ENCODE results near the gene EVC2.
"Not testable (repeated sequence)": the region's sequence is repeated elsewhere in the genome, so short reads cannot be mapped to it uniquely, and the experiment has no call there.

The EVC2 gene

DNA sequence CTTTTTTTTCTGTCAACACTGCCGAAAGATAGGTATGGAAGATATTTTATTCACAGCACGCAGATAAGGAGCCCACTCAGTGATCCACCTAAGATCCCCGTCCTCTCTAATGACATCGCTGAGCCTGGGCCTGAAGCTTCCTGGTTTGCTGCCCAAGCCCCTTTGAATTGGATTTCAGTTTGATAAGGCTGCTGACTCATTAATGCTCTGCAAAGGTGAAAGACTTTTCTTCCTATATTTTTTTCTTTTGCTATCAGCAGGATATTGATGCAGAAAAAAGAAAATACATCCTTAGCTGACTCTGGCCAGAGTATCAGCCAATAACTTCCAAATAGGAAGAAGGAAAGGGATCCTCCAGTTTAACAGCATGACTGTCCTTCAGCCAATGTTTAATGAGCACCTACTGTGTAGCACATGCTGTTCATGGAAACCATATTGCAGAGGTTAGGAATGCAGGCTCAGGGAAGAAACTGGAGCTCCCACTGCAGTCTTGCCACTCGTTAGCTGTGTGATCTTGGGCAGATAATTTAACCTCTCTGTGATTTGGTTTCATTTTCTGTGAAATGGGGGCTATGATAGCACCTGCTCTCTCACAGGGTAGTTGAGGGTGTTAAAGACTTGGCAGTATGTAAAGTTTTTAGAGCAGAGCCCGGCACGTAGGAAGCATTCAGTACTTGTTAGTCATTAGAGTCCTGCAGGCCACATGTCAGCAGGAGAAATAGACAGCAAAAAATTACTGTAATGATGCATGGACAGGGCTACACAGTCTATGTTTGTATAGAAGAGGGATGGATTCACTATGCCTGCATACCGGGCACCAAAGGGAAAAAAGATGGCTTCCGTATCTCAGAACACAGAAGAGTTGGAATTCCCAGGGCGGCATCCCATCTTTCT lies 41.9 kb upstream of the EVC2 start:
- Mint-ChIP-seq H3K36me3 (ENCODE audit: low read depth) (no peaks in the 10 kb centered on the region), H3K4me1 (ENCODE audit: low read depth) (no peaks in the 10 kb centered on the region), H3K27ac (no peak overlapping the region), H3K4me3 (no peak overlapping the region), H3K27me3 (no peaks in the 10 kb centered on the region), H3K9me3 (no peaks in the 10 kb centered on the region)

DNA sequence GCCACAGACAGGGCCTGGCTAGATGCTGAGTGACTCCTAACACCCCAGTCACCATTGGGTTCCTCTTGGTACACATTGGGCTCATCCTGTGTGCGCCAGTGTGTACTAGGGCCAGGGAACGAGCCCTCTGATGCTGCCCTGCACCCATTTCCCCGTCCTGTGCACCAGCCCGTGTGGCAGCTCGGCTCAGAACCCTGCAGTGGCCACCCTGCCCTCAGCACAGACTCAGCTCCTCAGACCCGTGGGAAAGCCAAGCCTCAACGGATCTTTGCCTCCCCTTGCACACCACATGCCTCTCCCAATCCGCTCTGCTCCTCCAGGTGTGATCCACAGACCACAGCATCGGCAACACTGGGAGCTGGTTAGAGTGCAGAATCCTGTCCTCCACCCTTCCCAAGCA lies 41.2 kb upstream of the EVC2 start:
- H3K4me3 Mint-ChIP-seq, result no peak overlapping the region
- H3K27me3 Mint-ChIP-seq, result no peaks in the 10 kb centered on the region
- no peak overlapping the region for H3K27ac Mint-ChIP-seq
- H3K4me1 Mint-ChIP-seq (ENCODE audit: low read depth), result no peaks in the 10 kb centered on the region
- no peaks in the 10 kb centered on the region for H3K9me3 Mint-ChIP-seq
- no peaks in the 10 kb centered on the region for H3K36me3 Mint-ChIP-seq (ENCODE audit: low read depth)

DNA sequence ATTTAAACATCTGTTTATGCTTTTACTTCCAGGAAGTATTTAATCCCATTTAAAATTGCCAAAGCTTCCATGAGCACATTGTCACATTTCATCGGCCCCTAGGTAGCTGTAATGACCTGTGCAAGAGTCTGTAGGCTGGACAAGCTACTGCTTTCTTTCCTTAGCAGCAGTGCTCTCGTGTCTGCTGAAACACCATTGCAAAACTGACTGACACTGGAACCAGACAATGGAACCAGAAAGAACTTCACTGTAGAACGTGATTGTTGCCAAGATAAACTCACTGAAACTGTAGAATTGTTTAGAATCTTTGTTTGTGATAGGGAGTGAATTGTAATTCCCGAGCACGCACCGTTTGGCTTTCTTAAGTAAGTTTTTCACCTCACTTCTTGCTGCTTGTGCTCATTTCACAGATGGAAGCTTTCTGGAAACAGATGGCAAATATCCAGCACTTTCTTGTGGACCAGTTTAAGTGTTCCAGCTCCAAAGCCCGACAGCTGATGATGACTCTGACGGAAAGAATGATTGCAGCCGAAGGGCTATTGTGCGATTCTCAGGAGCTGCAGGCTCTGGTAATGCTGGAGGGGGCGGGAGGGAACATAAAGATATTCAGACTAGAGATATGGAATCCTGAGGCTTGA lies 39.5 kb upstream of the EVC2 start:
- no peak overlapping the region for H3K27ac Mint-ChIP-seq
- no peaks in the 10 kb centered on the region for H3K4me1 Mint-ChIP-seq (ENCODE audit: low read depth)
- H3K4me3 Mint-ChIP-seq, result no peak overlapping the region
- H3K9me3 Mint-ChIP-seq, result no peaks in the 10 kb centered on the region
- H3K36me3 Mint-ChIP-seq (ENCODE audit: low read depth), result no peaks in the 10 kb centered on the region
- H3K27me3 Mint-ChIP-seq, result no peaks in the 10 kb centered on the region

DNA sequence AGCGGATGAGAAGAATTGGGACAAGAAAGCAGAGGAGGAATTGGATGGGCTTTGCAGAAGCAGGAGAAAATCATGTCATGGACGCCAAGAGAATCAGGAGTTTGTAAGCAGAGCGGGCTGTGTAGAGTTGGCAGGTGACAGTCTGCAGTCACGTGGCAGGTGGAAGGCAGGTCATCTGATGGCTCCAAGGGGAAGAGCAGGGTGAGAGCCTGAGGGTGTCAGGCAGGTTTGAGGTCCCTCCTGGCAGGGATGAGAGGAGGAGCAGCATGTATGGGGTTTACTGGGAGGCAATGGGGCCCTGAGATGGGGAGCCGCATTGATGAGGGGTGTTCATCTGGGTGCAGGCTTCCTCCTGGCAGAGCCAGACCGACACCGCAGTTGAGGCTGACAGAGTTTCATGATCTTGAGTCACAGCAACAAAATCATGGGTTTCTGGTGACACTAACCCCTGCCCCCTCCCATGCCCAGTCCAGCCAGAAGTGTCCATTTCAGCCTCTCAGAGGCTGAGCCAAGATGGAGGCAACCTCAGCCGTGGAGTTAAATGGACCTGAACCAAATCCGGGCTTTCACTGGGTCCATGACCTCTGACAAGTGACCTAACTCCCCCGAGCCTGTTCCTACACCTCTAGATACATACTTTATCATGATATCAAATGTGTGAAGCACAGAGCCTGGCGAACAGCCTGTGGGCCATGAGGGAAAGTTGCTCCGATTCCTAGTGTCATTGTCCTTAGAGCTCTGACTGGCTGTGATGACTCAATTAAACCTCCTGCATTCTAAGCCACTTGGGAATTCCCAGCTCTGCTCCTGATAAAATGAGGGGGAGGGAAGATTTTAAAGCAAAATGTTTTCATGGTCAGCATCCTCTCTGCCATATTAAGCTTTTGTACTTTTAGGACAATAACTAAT lies 38.7 kb upstream of the EVC2 start:
- H3K4me1 Mint-ChIP-seq (ENCODE audit: low read depth), result no peaks in the 10 kb centered on the region
- no peaks in the 10 kb centered on the region for H3K27me3 Mint-ChIP-seq
- H3K27ac Mint-ChIP-seq, result no peak overlapping the region
- no peaks in the 10 kb centered on the region for H3K36me3 Mint-ChIP-seq (ENCODE audit: low read depth)
- H3K9me3 Mint-ChIP-seq, result no peaks in the 10 kb centered on the region
- H3K4me3 Mint-ChIP-seq, result no peak overlapping the region

DNA sequence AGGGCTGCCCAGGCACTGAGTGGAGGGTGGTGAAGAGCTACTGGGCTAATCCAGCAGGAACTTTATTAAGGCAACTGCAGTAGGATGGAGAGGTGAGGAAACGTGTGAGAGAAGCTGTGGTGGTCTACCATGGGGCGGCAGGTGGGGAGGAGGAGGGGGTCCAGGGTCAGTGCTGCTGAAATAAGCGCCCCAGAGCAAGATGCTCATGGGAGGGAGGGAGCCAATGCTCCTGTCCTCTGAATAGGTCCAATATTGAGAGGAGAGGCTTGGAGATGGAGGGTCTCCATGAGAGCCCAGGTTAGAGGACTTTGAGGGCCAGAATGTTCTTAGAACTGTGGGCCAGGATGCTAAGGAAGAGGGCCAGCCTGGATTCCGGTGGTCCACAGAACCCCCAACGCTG lies 37.9 kb upstream of the EVC2 start:
- Mint-ChIP-seq H3K36me3 (ENCODE audit: low read depth) (no peaks in the 10 kb centered on the region), H3K4me3 (no peak overlapping the region), H3K27ac (no peak overlapping the region), H3K4me1 (ENCODE audit: low read depth) (no peaks in the 10 kb centered on the region), H3K9me3 (no peaks in the 10 kb centered on the region), H3K27me3 (no peaks in the 10 kb centered on the region)

DNA sequence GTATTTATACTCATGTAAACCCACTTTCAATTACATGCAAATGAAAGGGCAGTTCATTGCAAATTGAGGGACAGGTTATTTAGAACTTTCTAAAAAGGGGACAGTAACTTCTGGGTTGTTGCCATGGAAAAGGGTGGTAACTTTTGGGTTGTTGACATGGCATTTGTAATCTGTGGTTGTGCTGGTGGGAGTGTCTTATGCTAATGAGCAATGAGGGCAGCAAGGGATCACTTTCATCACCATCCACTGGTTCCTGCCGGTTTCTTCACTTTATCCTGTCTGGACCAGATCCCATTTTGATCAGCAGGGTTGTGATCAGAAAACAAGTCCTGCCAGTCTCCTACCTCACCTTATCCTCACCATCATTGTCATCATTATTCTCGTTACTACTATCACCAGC lies 34.6 kb upstream of the EVC2 start:
- Mint-ChIP-seq H3K9me3 (no peaks in the 10 kb centered on the region), H3K4me3 (no peak overlapping the region), H3K27me3 (no peaks in the 10 kb centered on the region), H3K27ac (no peak overlapping the region), H3K36me3 (ENCODE audit: low read depth) (no peaks in the 10 kb centered on the region), H3K4me1 (ENCODE audit: low read depth) (no peaks in the 10 kb centered on the region)

DNA sequence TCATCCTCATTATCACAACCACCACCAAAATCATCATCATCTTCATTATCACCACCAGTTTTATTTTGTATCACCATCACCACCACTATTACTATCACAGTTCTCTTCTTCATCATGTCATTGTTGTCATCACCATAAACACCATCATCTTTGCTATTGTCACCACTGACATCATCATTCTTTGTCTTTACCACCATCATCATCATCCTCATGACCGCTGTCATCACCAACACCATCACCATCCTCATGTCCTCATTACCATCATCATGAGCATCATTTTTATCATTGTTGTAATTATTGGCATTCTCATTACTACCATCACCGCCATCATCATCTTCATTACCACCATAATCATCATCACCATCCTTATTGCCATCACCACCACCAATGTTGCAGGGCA lies 34.0 kb upstream of the EVC2 start:
- H3K4me1 Mint-ChIP-seq (ENCODE audit: low read depth), result no peaks in the 10 kb centered on the region
- no peaks in the 10 kb centered on the region for H3K27me3 Mint-ChIP-seq
- H3K27ac Mint-ChIP-seq, result no peak overlapping the region
- no peak overlapping the region for H3K4me3 Mint-ChIP-seq
- no peaks in the 10 kb centered on the region for H3K9me3 Mint-ChIP-seq
- H3K36me3 Mint-ChIP-seq (ENCODE audit: low read depth), result no peaks in the 10 kb centered on the region

DNA sequence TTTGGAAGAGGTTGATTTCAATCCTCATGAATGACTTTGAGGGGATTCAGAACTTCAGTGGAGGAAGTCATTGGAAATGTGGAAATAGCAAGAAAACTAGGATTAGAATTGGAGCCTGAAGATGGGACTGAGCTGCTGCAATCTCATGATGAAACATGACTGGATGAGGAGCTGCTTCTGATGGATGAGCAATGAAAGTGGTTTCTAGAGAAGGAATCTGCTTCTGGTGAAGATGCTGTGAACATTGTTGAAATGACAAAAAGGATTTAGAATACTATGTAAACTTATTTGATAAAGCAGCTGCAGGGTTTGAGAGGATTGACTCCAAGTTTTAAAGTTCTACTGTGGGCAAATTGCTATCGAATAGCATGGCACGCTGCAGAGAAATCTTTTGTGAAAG lies 29.7 kb upstream of the EVC2 start:
- Mint-ChIP-seq H3K4me1 (ENCODE audit: low read depth) (no peaks in the 10 kb centered on the region), H3K4me3 (no peak overlapping the region), H3K9me3 (no peaks in the 10 kb centered on the region), H3K27ac (no peak overlapping the region), H3K27me3 (peaks cover 3% of the 10 kb centered on the region), H3K36me3 (ENCODE audit: low read depth) (no peaks in the 10 kb centered on the region)

DNA sequence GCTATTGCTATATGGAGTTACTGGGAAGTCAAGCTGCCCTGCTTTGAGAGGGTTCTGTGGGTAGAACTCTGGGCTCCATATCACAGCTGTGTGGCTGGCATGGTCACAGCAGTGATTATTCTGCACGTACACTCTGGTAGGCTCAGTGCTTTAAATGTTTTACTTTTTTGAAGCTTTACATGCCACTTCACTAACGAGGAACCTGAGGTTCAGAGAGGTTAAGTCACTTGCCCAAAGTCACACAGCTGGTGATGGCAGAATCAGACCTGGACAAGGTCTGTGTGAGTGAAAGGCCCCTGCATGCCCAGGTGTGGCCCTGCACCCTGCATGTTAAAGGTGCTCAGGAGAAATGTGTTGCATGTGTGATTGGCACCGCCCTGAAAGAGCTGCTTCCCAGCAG lies 27.1 kb upstream of the EVC2 start:
- Mint-ChIP-seq H3K27ac (no peak overlapping the region), H3K36me3 (ENCODE audit: low read depth) (no peaks in the 10 kb centered on the region), H3K9me3 (no peaks in the 10 kb centered on the region), H3K27me3 (peaks cover 3% of the 10 kb centered on the region), H3K4me1 (ENCODE audit: low read depth) (no peaks in the 10 kb centered on the region), H3K4me3 (no peak overlapping the region)

DNA sequence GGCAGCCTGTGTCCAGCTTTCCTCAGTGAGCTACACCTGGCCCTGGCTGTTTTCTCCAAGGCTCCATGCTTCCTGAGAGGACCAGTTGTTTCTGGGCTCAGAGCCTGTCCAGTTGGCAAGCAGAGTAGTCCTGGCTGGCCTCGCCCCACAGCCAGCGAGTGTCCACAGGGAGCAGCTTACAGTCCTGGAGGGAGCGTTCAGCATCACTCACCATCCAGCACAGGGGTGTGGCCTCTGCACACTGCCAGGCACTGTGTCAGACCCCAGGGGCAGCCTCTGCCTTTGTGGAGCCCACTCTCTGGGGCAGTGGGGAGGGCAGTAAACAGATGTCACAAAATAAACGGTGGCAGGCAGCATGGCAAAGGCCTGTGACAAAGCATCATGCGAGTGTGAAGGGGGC lies 26.5 kb upstream of the EVC2 start:
- Mint-ChIP-seq H3K27ac (no peak overlapping the region), H3K9me3 (no peaks in the 10 kb centered on the region), H3K4me3 (no peak overlapping the region), H3K4me1 (ENCODE audit: low read depth) (no peaks in the 10 kb centered on the region), H3K27me3 (peaks cover 3% of the 10 kb centered on the region), H3K36me3 (ENCODE audit: low read depth) (no peaks in the 10 kb centered on the region)

DNA sequence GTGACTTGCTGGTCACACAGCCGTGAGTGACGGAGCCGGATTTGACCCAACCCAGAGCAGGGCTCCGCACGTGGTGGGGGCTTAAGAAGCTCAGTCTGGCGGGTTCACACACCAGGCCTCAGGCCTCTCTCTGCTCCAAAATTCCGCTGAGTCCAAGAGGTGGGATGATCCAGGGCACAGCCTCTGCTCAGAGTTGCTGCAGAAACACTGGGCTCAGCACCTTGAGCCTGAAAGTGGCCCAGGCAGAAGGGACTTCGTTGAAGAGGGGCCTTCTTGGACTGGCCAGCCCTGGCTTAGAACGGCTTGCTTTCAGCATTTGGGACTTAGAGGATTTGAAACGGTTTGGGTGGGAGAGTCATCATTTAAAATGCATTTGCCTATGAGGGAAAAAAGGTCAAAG lies 23.8 kb upstream of the EVC2 start:
- Mint-ChIP-seq H3K4me3 (no peak overlapping the region), H3K27me3 (peaks cover 3% of the 10 kb centered on the region), H3K4me1 (ENCODE audit: low read depth) (no peaks in the 10 kb centered on the region), H3K9me3 (no peaks in the 10 kb centered on the region), H3K27ac (no peak overlapping the region), H3K36me3 (ENCODE audit: low read depth) (no peaks in the 10 kb centered on the region)

DNA sequence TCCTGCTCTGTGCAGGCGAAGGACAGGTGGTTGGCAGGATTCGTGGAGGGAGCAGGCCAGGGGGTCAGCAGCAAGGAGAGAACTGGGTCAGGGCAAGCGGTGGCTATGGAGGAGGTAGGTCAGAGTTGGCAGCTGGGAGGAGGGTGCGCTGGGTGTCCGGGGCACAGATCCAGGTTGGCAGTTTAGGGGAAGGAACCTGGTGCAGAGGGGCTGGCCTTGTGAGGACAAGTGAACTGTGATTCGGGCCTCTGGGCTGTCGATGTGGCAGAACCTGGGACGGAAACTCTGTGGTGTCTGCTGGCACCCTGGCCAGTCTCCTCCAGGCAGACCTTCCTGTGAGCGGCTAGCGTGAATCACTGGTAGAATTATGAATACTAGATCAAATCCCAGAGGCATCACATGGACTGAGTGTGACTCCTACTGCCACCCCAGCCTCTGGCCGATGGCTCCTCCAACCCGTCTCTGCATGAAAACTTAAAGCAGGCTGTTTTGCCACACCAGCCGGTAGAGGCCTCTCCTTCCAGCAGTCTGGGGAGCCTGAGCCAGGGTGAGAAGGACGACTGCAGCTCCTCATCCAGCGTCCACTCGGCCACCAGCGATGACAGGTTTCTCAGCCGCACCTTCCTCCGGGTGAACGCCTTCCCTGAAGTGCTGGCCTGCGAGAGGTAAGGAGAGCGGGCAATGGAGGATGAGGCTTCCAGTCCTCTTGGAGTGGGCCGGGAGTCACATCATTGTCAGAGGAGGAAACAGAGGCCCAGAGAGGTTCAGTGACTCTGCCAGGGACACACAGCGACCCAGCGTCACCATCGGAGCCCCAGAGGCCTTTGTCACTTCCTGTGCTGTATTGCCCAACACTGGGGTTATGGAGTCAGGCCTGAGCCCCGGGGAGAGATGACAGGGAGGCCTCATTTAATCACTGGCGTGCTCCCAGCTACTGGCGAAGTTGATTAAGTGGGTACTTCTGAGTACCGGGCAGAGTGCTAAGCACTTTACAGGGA lies 22.9 kb upstream of the EVC2 start:
- H3K36me3 Mint-ChIP-seq (ENCODE audit: low read depth), result no peaks in the 10 kb centered on the region
- no peak overlapping the region for H3K4me3 Mint-ChIP-seq
- peaks cover 3% of the 10 kb centered on the region for H3K27me3 Mint-ChIP-seq
- no peaks in the 10 kb centered on the region for H3K4me1 Mint-ChIP-seq (ENCODE audit: low read depth)
- H3K9me3 Mint-ChIP-seq, result no peaks in the 10 kb centered on the region
- H3K27ac Mint-ChIP-seq, result no peak overlapping the region

DNA sequence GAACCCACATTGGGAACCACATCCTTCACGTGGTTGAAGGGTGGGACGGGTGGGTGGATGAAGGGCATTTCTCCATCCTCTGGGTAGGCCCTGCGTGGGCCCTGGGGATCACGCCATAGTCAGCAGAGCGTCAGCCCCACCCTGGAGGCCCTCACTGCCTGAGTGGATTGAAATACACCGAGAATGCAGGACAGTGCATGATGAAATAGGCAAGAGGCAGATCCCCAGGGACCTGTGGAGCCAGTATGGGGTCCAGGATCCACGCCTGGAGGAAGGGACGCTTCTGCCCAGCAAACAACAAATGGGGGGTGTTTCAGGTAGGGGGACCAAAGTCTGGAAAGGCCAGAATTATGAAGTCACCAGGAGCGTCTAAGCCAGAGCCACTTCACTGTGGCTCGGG lies 22.1 kb upstream of the EVC2 start:
- Mint-ChIP-seq H3K27ac (no peak overlapping the region), H3K4me3 (no peak overlapping the region), H3K4me1 (ENCODE audit: low read depth) (no peaks in the 10 kb centered on the region), H3K27me3 (peaks cover 3% of the 10 kb centered on the region), H3K36me3 (ENCODE audit: low read depth) (no peaks in the 10 kb centered on the region), H3K9me3 (no peaks in the 10 kb centered on the region)

DNA sequence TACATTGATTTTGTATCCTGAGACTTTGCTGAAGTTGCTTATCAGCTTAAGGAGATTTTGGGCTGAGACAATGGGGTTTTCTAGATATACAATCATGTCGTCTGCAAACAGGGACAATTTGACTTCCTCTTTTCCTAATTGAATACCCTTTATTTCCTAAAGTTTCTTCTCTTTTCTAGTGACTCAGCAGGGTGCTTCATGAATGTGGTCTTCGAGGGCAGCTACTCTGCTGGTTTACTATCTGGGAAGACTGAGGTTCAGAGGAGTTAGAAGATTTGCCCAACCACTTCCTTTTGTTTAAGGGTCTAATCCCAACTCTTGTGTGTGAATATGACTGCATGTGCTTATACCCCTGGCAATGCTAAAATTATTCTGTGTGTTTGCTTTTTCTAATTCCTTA lies 20.1 kb upstream of the EVC2 start:
- H3K27ac Mint-ChIP-seq; H3K36me3 Mint-ChIP-seq (ENCODE audit: low read depth); H3K27me3 Mint-ChIP-seq; H3K9me3 Mint-ChIP-seq; H3K4me3 Mint-ChIP-seq; H3K4me1 Mint-ChIP-seq (ENCODE audit: low read depth): not testable (repeated sequence)

Data from stimulated activated naive CD8-positive, alpha-beta T cell treated with anti-CD3 and anti-CD28 coated beads, Interleukin-15, Interleukin-2, amounts not matched to agents 100 ng/mL and 50 ng/mL, for 24 hours (primary cell).